ENCODE data around the gene ANKRD6.

ANKRD6 gene

DNA sequence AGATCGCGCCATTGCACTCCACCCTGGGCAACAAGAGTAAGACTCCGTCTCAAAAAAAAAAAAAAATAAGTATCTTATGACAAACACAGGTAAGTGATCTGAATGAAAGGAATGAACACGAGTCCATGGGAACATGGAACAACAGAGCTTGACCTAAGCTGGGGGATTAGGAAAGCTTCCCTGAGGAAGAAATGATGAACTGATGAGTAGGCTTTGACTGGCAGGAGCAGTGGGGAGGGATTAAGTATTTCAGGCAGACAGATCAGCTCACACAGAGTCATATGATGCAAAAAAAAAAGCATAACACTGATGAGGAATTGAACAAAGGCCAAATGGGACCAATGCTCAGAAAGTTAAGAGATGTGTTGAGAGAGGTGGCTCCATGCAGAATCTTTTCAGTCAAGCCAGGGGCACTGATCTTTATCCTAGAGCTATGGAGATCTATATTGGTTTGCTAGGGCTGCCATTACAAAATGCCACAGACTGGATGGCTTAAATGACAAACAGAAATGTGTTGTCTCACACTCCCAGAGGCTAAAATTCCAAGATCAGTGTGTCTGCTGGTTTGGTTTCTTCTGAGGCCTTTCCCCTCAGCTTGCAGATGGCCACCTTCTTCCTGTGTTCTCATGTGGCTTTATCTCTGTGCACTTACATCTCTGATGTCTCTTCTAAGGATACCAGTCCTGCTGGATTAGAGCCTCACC lies 85.6 kb downstream of the ANKRD6 start:
- no peak for DNase-seq

GRCh38 chr6:89520736-89521135 lies 87.8 kb downstream of the ANKRD6 start:
- DNase-seq, result no peak

GRCh38 chr6:89522778-89523177 lies 89.8 kb downstream of the ANKRD6 start:
- DNase-seq, result no peak

DNA sequence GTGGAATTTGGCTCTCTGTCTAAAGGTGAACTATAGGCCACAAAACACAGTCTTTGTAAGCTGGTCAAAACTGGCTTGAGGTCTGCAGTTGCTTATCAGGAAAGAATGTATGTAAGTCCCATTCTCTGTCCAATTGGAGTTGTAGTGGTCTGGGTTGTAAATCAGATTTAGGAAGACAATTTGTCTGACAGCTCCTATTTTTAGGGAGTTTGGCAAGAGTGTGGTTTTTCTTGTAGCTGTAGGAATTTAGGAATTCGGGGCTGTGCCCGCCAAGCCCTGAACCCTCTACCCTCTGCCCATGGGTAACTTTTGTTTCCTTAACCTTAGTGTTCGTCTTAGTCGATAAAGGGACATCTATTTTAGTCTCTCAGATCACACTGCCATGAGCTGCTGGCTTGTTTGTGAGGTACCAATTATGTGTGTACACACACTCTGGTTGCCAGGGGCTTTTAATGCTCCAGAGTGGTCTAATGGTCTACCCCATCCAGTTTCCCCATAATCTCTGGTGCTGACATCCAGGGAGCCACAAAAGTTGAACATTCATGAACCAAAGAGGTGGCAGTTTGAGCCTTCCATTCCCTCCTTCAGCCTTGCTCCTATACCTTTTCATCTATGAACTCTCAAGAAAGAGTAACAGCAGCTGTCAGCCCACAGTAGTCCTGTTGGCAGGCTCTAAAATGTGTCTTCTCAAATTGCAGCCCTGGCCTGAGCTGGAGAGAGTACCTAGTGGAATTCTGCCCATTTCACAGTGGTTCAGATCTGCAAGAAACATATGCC lies 93.0 kb downstream of the ANKRD6 start:
- no peak for DNase-seq

DNA sequence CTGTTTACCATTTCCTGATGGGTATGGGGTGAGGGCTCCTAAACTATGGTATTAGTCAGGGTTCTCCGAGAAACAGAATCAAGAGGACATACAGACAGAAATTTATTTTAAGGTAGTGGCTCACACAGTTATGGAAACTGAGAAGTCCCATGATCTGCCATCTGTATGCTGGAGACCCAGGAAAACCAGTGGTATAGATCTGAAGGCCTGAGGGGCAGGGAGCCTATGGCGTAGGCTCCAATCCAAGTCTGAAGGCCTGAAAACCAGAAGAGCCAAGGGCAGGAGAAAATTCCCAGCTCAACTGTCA lies 93.6 kb downstream of the ANKRD6 start:
- DNase-seq, result no peak

DNA sequence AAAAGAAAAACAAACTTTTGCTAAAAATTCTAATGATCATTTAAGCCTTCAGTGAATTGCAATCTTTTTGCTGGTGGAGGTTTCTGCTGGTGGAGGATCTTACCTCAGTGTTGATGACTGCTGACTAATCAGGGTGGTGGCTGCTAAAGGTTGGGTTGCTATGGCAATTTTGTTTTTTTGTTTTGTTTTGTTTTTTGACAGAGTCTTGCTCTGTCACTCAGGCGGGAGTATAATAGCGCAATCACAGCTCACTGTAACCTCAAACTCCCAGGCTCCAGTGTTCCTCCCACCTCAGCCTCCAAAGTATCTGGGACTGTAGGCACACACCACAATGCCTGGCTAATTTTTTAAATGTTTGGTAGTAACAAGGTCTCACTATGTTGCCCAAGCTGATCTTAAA lies 94.7 kb downstream of the ANKRD6 start:
- no peak for DNase-seq

DNA sequence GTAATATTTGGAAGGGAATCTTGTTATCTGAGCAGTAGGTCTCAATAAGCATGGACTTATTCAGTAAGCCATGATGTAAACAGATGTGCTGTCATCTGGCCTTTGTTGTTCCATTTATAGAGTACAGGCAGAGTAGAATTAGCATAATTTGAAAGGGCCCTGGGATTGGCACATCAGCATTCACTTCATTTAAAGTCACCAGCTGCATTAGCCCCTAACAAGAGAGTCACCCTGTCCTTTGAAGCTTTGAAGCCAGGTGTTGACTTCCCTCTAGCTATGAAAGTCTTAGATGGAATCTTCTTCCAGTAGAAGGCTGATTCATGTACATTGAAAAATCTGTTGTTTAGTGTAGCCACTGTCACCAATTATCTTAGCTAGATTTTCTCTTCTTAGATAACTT lies 95.9 kb downstream of the ANKRD6 start:
- DNase-seq, result no peak

DNA sequence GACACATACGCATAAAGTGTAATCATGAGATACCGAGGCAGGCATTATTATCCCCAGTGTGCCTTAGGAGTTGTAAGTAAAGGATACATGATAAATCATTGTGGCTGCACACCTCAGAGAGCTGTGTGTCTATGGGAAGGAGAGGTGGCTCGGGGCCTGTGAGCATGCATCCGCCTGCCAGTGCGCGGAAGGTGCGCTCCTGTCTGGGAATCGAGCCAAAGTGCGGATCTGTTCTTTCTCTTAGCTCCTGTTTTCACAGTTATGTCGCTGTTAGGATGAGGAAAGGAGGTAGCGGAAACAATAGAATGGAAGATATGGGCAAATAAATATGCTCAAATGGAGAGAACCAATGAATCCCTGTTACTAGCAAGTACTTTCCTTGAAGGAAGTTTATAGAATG lies 98.0 kb downstream of the ANKRD6 start:
- no peak for DNase-seq

DNA sequence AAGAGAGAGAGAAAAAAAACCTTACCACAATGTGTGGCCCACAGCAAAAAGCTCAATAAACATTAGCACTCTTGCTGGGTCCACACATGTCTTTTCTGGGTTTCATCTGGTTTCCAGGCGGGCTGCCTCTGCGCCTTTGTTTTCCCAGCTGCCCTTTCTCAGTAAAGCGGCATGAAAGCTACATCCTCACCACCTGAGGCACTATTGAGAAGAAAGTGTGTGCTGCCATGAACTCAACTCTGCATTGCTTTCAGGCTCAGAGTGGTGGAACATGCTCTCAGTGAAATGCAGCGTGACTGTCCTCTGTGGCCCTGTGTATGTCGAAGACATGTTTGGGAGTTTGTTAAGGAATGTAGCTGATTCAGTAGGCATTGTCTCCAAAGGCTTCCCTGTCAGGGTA lies 103.3 kb downstream of the ANKRD6 start:
- no peak for DNase-seq

DNA sequence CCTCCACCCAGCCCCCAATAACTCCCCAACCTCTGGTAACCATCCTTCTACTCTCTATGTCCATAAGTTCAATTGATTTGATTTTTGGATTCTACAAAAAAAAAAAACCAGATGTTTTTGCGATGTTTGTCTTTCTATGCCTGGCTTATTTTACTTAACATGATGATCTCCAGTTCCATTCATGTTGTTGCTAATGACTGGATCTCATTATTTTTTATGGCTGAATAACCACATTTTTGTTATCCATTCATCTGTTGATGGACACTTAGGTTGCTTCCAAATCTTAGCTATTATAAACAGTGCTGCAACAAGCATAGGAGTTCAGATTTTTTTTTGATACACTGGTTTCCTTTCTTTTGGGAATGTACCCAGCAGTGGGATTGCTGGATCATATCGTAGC lies 106.8 kb downstream of the ANKRD6 start:
- no peak for DNase-seq

- no peak for DNase-seq
These were observed 109.3 kb downstream of the ANKRD6 start for GRCh38 chr6:89542081-89542857.

GRCh38 chr6:89542866-89543265 lies 109.9 kb downstream of the ANKRD6 start:
- DNase-seq, result no peak

DNA sequence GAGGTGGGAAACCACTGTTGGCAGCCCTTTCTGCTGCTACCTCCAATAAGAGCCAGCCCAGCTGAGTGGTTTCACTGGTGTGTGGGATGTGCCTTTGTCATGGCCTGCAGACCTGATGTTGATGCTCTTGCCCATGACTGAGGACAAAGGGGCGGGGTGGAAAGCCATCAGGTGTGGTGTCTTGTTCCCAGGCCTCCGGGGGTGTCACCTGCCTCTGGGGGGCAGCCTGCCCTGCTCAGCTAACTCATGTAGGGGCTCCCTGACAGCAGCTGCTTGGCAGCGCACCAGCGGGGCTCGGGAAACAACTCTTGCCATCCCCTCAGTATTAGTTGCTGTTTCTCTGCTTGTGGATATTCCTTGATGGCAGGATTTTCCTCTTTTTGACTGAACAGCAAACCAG lies 114.3 kb downstream of the ANKRD6 start:
- DNase-seq, result no peak

- no peak for DNase-seq
These were observed 120.5 kb downstream of the ANKRD6 start for GRCh38 chr6:89553431-89553830.

GRCh38 chr6:89554106-89554505 lies 121.2 kb downstream of the ANKRD6 start:
- DNase-seq, result no peak

DNA sequence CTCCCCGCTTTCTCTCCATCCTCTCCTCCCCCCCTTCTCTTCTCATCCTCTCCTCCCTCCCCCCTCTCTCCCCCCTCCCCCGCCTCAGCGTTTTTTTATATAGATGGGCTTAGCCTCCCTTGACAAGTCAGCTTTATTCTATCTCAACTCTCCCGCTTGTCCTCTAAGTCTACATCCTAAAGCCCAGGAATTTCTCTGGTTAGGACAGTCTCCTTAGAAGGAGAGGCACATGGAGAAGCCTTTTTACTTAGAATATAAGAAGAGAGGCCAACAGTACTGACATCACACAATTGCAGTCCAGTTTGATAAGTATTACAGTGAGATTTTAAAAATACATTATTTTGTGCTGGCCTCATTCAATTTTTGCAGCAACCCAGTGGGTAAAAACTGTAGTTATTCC lies 122.1 kb downstream of the ANKRD6 start:
- no peak for DNase-seq

DNA sequence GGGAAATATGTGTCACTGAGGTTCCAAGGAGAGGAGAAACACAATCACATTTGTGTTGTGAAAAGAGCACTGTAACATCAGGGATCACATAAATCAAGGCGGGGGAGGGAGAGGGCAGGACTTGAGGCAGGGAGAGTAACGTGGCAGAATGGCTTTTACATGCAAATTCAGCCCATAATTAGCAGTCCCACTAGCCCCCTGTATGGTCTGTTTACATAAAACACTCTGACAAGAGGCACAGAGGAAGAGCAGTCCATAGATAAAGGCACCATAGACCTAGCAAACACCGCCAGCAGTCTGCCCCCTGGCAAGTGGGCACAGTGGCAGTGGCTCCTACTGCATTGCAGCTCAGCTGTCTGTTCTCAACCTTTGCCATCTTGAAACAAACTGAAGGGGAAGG lies 122.9 kb downstream of the ANKRD6 start:
- no peak for DNase-seq

DNA sequence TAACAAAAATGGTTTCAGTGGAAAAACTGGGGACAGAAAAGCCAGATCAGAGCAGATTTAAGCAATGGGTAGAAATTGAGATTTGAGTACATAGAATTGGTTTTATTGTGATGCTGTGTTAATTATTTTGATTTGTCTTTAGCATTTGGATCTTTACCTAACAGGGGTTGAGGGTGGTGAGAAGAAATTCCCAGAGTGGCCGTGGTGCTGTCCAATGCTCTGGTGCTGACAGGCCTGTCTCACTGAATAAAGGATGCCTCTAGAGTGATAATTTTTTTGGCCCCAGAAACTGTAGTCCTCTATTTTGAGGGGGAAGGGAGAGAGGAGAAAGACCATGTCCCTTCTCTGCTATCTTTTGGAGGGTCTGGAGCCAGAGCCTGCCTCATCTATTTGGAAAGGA lies 126.5 kb downstream of the ANKRD6 start:
- no peak for DNase-seq

- no peak for DNase-seq
These were observed 129.4 kb downstream of the ANKRD6 start for GRCh38 chr6:89562093-89562973.

DNA sequence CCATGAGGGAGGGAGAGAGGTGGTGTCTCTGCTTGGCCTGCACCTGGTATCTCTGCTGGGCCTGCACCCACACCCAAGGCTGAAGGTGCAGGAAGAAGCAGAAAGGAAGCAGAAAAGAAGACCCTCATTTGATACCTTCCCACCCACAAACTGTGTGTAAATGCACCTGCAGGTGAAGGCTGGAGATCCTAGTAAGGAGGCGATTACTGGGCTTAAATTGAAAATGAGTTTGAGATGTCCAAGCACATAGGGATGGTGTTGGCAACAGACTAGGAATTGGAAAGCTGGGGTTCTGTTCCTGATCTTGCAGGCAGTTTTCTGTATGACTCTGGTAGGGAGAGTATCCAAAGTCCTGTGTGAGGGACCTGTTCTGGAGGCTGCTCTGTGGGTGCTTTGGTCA lies 130.9 kb downstream of the ANKRD6 start:
- no peak for DNase-seq

DNA sequence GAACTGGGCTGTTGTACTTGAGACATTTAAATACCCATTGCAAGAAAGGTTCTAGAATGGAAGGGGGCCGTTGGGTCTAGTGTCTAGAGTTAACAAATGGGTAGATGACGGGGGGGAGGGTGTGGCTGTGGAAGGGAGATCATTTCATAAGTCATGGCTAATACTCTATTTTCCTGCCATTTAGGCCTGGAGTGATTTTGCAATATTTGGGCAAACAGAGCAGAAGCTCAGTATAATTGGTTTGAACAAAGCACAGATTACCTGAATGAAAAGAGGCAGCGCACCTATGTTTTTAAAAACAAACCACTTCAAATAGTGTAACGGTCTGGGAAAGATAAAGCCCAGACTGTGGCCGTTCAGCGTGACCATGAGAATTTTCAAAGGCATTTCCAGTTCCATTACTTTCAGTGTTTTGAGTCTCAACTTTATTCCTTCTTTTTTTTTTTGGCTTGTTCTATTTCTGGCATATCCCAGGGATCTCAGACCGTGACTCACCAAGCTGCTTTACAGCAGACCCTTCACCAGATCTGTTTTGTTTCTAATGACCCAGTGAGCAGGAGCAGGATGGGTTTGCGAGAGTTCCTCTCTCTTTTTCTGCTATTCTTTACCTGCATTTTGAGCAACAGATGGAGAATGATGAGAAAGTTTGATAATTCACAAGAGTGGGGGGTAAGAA lies 131.9 kb downstream of the ANKRD6 start:
- DNase-seq, result no peak

DNA sequence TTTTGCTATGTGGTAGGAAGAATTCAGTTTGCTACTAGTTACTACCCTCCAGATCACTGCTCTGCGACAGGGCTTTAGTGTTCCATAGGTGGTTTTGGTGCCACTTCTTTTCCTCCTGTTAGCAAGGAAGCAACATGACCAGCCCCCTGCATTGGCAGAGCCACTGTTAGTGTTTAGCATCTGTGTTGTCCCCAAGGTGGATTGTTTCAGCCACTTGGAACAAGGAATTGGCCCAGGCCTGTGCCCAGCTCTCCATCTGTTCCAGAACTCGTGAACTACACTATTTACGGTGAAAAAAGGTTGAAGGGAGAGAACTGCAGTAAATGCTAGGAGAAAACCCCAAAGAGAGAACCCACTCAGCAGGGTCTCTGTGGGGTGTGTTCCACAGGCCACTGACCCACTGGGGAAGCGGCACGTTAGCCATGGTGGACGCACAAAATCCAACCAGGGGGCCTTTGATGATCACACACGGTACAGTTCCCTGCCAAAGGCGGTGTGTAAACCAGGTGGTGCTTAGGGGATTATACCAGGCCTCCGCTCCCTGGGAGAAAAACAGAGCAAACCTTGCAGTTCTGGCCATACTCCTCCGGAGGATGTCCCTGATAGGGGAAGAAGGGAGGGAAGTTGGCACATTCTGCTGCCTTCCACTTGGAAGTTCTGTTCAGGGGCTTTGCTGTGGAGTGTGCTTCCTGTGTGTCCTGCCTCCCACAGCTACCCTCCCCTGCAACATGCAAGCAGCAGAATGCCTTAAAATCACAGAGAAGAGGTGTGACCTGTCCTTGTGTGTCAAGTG lies 133.3 kb downstream of the ANKRD6 start:
- no peak for DNase-seq

Measured in AML-193 (cell line).